ENCODE results near the gene ZNF768.

The ZNF768 gene

DNA sequence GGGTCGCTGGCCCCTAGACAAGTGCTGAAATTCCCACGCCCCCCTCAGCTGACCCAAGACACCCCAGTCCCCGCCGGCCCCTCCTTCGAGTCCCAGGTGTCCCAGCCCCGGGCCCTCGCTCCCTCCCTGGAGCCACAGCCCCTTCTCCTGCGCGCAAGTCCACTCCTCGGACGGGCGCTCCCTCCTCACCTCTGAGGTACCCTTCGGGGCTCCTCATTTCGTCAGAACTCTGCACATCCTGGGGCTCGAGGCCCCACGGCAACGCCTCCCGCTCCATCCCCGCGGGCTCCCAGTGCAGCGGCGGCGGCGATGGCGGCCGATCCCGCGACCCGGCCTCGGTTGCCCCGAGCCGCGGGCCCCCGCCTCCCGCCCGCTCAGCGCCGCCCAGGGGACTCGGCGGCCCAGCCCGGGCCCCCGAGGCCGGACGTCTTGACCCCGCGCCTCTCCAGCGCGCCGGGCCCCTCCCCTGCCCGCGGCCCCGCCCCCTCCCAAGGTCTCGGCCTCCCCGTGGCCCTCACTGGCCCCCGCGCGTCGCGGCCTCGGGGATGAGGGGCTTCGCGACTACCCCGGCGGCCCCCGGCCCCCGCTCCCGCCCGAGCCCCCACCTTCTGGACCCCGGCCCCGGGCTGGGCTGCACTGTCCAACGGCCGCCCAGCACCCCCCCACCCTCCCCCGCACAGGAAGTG is at the start of gene ZNF768:
Gene ZNF768, minus strand, starts transcription at position 430 of the 686 bp plus-strand sequence. Its CDS starts 153 bp downstream, at position 277.
- DNase-seq: no peak

DNA sequence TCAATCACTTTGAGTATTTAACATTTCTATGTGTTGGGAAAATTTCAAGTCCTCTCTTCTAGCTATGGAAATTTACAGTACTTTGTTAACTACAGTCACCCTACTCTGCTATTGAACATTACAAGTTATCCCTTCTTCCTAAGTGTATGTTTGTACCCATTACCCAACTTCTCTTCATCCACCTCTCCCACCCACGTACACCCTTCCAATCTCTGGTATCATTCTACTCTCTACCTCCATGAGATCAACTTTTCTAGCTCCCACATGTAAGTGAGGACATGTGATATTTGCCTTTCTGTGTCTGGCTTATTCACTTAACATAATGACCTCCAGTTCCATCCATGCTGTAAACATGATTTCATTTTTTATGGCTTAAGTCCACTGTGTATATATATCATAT is 48.3 kb upstream of the ZNF768 start:
- DNase-seq: no peak

DNA sequence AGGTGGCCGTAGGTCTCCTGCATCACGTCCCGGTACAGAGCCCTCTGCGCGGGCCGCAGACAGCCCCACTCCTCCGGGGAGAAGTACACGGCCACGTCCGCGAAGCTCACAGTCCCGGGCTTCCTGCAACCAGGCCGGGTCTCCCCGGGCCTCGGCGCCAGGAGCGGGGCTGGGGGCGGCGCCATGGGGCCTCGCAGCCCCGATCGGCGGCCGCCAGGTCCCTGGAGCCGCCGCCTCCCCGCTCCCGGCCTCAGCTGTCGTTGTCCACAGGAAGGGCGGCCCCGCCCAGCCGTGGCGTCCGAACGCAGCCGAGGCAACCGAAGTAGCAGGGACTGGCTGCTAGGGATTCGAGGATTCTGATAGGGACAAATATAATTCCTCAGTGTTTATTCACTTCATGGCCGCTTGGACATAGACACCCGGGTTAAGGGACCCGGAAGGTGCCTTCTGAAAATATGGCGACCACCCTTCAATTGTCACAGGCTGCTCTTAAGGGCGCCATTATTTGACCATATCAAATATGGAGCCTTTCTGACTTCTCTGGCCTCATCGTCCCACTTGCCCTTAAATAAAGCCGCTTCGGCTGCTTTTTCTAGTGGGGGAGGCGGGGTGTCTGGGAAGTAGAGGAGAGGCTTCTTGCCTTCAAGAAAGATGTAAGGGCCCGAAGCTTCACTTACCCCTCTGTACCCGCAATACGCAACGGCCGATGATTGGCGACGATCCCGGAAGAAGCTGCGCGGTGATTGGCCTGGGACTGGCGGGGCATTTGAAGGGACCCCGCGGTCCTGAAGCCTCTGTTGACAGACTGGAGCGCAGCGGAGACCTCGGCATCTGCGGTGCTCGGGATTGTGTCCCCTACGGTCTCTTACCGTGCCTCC is 45.3 kb upstream of the ZNF768 start, which contains the start of gene ZNF688:
Gene ZNF688, minus strand, starts transcription at position 270 of the 878 bp plus-strand sequence. Its CDS starts 85 bp downstream, at position 185.
- DNase-seq: peak; percentile 91

DNA sequence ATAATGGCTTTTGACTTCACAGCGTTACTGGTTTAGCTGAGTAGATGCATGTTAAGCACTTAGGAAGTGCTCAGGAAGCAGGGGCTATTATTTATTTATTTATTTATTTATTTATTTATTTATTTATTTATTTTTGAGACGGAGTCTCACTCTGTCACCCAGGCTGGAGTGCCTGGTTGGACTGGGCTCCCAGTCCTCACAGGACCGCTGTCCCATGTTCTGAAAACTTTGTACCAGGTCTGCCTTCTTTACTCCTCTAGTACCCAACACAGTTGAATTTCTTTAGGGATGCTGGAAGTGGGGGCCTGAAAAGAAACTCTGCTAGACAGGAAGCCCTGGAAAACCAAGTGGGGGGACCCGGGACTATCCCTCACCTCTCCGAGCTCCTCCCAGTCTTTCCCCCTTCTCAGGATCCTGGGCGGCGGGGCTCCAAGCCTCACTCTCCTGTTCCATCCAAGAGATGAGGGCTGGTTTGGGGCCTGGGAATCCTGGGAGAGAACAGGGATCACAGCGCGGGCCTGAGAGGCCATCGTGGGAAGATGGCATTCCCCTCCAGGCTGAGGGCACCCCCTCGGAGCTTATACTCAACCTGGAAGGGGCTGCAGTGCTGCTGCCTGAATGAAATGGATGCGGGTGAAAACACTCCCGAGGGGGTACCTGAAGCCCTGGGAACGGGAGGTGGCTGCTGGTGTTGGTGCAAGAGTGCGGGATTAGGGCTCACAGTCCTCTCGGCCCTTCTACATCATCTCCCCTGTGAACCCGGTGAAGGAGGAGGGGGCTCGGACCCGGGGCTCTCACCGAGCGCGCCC is 44.5 kb upstream of the ZNF768 start:
- DNase-seq: no peak

DNA sequence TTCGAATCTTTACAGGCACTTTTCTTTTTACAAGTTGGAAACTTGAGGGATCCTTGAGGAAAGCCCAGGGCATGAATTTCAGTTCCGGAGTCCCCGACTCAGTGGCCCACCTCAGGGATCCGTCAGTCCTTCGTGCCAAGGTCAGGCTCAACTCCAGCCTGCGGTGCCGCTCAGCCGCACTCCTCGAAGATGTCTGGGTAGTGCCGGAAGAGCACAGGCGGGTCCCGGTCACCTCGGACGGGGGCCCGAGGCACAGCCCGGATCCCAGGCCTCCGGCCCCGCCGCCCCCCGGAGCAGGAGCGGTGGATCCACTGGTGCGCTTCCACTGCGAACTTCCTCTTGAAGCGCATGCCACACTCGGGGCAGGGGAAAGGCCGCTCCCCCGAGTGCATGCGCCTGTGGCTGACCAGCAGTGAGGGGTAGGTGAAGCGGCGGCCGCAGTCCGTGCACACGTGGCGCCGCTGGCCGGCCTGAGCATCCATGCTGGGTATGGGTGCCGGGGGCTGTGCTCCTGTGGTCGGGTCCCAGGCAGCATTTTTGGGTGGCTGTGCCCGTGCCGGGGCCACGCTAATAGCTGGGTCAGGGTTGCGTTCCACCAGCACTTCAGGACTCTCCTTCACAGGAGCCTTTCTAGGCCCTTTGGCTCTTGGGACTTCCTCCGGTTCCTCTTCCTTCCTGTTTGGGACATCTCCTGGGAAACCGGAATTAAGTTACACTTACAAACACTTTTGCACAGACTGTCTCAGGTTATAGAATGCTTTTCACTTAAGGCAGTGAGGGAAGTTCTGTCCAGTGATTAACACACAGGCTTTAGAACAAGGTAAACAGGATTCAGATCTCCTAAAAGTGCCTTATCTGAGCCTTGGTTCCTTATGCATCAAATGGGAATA is 43.6 kb upstream of the ZNF768 start:
- DNase-seq: no peak

DNA sequence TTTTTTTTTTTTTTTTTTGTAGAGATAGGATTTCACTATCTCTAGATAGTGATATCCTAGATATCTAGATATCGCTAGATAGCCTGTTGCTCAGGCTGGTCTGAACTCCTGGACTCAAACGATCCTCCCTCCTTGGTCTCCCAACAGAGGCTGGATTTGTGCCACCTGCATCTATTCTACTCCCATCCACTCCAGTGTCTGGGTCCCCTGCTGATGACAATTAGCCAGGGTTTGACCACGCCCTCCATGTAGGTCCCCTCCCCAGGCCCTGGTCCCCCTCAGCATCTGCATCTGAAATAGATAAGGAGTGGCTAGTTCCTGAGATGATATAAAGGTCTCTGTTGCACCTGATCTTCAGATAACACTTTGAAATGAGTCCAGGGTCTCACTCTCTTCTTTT is 42.9 kb upstream of the ZNF768 start:
- DNase-seq: no peak

DNA sequence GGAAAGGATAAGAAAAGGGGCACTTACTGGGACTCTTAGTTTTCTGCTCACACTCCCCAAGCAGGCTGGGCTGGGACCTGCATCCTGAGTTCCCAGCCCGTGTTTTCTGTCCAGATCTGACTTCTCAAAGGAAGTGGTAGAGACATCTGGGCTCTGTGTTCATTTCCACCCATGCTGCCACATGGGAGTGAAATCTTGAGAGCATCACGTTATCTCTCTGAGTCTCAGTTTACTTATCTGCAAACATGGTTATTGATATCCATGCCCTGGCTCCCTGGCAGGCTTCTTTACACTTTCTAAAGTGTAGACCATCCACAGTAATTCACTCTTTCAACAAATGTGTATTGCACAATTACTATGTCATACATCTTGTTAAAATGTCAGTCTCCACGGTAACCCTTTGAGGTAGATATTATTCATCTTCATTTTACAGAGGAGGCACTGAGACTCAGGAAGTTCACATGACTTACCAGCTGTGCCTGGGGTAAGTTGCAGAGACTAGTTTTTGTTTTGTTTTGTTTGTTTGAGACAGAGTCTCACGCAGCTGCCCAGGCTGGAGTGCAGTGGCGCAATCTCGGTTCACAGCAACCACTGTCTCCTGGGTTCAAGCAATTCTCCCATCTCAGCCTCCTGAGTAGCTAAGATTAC is 41.7 kb upstream of the ZNF768 start:
- no peak for DNase-seq

DNA sequence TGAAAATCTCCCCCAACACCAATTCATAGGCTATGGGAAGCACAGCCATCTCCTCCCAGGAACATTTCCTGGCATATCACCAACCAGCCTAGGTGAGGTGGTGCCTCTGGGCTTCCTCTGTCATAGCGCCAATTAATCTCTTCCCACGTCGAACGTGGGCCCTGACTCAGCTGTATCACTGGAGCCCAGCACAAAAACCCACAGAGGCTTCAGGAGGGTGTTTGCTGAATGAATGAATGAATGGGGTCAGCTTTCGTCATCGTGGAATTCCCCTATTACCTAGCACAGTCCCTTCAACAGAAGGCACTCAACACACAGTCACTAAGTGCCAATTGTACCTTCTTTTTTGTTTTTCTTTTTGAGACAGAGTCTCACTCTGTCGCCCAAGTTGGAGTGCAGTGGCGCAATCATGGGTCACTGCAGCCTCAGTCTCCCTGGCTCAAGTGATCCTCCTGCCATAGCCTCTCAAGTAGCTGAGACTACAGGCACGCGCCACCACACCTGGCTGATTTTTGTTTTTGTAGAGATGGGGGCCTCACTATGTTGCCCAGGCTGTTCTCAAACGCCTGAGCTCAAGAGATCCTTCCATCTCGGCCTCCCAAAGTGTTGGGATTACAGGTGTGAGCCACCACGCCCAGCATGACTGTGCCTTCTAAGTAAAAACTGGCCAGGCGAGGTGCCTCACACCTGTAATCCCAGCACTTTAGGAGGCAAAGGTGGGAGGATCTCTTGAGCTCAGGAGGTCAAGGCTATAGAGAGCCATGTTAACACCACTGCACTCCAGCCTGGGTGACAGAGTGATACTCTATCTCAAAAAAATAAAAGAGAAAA is 41.0 kb upstream of the ZNF768 start:
- DNase-seq: peak; percentile 40

DNA sequence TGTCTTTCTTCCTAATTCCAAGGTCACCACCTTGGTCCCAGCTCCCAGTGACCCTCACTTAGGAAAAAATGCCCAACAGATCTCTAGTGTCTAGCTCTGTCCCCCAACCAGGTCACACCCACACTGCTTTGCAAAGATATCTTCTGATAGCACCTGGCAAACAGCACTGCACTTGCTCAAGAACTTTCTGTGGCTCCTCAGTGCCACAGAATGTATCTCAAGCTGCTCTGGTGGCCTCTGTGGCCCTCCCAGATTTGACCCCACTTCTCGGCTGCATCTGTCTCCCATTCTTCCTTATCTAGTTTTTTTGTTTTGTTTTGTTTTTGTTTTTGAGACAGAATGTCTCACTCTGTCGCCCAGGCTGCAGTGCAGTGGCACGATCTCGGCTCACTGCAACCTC is 40.2 kb upstream of the ZNF768 start:
- DNase-seq: no peak

DNA sequence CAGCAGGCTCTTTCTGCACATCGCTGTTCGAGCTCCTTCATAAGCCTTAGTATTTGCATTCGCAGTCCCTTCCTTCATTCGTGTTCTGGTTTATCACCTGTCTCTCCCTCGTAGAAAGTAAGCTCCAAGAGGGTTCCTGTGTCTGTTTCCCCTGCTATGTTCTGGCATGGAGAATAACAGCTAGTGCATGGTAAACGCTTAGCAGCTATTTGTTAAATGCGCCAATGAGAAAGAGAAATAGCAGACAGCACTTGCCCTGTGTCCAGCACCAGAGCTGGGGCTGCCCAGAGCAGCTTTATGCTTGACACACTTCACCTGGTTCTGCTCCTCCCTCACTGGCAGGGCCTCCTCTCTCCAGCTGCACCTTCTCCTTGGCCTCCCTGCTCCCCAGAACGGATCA is 39.6 kb upstream of the ZNF768 start:
- no peak for DNase-seq

DNA sequence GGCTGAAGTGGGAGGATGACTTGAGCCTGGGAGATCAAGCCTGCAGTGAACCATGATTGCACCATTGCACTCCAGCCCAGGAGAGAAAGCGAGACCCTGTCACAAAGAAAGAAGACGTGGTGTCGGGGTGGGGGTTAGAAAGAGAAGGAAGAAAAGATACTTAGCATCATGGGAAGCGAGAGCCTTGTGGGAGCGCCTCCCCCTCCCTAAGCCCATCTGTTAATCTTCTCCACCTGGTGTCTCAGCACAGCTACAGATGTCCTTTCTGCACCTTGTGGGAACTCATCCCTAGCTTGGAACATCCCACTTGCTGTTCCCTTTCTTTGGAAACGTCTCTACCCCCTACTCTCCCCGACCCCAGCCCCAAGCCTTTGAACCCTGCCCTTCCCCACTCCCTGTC is 39.2 kb upstream of the ZNF768 start:
- DNase-seq: no peak

DNA sequence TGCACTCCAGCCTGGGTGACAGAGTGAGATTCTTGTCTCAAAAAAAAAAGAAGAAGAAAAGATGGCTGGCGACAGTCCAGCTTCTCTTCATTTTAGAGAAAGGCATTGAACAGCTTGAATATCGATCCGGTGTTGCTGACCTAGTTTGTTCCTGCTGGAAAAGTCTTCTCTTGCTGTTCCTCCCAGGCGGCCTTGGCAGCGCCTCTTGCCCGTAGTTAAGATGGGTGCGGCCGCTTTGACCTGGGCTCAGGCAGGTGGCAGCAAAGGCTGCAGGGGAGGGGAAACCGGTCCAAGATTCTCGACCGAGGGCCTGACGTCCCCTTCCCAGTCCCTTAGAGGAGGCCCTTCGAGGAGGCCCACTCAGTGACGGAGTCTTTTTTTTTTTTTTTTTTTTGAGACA is 35.7 kb upstream of the ZNF768 start:
- DNase-seq: no peak

DNA sequence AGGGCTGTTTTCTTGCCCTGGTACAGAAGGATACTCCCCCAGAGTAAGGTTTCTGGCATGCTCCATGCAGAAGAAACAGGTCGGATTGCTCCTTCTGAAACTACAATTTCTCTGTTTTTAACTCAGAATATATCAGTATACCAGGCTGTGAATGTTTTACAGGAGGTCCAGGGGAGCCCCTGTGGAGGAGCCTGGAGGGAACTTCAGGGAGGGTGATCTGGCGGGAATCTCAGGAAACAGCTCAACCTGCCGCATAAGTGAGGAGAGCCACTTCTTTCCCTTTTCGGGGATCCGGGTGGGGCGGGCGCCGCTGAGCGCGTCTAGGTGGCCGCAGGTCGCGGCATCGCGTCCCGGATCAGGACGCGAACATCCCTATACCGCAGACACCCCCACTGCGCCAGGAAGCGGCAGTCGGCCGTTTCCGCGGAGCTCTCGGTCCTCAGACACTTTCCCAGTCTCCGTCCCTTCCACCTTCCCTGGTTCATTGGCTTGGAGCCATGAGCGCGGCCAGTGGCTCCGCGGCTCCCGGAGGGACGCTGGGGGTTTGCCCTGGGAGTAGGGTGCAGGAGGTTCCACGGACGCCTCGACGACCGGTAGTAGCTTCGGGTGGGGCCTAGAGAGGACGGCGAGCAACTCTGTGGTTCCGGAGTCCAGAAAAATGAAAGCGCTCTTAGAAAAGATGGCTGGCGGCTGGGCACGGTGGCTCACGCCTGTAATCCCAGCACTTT is 34.9 kb upstream of the ZNF768 start:
- no peak for DNase-seq

DNA sequence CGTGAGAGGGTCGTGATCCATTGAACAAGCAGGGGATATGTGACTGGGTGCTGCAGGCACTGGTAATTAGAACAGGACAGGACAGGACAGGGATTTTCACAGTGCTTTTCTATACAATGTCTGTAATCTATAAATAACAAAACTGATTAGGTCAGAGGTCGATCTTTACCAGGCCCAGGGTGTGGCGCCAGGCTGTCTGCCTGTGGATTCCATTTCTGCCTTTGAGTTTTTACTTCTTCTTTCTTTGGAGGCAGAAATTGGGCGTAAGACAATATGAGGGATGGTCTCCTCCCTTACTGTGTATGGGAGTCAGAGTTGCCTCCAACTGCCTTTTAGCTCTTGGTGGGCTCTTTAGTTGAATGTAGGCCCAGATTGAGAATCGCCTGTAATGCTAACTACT is 33.3 kb upstream of the ZNF768 start:
- DNase-seq: no peak

DNA sequence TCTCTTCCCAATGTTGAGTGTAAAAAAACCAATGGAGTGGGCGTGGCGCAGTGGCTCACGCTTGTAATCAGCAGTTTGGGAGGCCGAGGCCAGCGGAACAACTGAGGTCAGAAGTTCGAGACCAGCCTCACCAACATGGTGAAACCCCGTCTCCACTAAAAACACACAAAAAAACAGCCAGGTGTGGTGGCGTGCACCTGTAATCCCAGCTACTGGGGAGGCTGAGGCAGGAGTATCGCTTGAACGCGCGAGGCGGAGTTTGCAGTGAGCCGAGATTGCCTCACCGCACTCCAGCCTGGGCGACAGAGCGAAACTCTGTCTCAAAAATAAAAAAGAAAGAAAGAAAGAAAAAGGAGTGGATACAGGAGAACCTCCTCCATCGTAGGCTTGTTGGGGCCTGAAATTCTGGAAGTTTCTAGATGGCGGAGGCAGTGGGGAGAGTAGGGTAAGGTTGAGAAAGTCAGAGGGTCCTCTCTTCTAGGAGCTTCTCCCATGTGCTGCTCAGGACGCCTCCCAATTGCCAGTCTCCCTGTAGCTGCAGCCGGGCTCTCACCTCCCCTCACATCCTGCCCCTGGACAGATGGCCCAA is 32.5 kb upstream of the ZNF768 start:
- DNase-seq: no peak

DNA sequence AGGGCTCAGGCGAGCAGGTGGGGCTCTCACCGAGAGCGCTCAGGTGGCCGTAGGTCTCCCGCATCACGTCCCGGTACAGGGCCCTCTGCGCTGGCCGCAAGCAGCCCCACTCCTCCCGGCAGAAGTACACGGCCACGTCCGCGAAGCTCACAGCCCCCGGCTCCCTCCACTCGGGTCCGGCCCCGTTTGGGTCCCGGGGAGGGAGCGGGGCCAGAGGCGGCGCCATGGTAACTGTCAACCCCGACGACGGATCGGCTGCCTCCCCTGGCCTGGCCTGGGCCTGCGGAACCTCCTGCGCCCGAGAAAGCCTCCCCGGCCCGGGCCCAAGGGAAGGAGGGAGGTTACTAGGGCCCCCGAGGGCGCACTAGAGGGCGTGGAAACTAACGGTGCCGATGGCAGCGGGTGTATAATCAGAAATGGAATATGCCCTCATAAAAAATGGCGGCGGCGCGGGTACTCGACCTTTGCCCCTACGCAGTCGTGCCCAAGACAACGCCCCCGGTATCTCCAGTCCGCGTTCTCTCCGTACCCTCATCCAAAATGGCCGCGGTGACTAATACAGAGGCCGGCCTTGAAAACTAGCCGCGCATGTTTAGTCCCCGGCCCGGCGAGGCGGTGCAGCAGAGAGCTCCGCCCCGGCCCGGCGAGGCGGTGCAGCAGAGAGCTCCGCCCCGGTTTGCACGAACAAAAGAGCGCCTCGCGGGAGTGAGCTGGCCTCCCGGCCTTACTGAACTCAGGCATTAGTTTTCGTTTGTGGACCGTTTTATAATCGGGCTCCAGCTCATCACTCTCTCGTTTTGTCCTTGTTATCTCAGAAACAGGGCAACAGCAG is 31.8 kb upstream of the ZNF768 start, which contains the start of gene ZNF764:
Gene ZNF764, minus strand, starts transcription at position 418 of the 832 bp plus-strand sequence. Its CDS starts 192 bp downstream, at position 226.
- DNase-seq: peak; percentile 97

DNA sequence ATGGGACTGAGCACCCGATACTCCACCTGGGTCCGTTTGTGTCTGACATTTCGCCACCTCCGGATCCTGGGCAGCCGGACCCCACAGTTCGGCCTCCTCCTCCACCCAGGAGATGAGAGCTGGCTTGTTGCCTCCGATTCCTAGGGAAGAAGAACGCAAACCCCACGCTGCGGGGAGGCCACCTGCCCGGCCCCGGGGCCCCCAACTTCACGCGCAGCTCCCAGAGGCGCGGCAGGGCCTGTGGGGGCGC is 31.3 kb upstream of the ZNF768 start:
- no peak for DNase-seq

DNA sequence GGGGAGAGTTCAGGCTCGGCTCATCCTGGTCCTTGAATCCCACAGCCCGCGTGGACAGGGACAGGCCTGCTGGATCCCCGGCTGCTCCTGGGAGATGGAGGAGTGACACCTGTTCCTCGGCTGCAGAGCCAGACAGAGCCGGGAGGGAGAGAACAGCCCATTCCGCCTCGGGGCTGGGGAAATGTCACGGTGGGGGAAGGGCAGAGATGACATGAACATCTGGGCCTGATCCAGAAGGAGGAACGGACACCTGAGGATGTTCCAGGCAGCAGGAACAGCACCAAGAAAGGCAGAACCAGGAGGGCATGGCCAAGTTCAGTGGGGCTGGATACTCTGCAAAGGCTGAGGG is 29.7 kb upstream of the ZNF768 start:
- DNase-seq: no peak
